IPS-18a (cell line): Measurements from ENCODE around the gene NEMP2.
"Not testable (repeated sequence)": the region's sequence is repeated elsewhere in the genome, so short reads cannot be mapped to it uniquely, and the experiment has no call there.

Experiments
- H3K27ac ChIP-seq: one replicate; pipeline ENCODE4 v1.5.1; 2013; ENCODE audit warnings: low read length
- H3K27me3 ChIP-seq: one replicate; pipeline ENCODE4 v1.6.1; 2013; ENCODE audit warnings: mild to moderate bottlenecking, low read length; ENCODE audit not compliant: control insufficient read depth, insufficient read depth
- H3K36me3 ChIP-seq: one replicate; pipeline ENCODE4 v1.6.1; 2013; ENCODE audit warnings: low read depth, low read length; ENCODE audit not compliant: control insufficient read depth
- H3K4me1 ChIP-seq: one replicate; pipeline ENCODE4 v1.6.1; 2013; ENCODE audit warnings: low read depth, low read length; ENCODE audit not compliant: control insufficient read depth
- H3K4me3 ChIP-seq: one replicate; pipeline ENCODE4 v1.5.1; 2013; ENCODE audit warnings: low read length
- H3K9ac ChIP-seq: one replicate; pipeline ENCODE4 v1.6.1; 2013; ENCODE audit warnings: mild to moderate bottlenecking, low read length, moderate library complexity
- H3K9me3 ChIP-seq: one replicate; pipeline ENCODE4 v1.6.1; 2013; ENCODE audit warnings: low read depth, low read length; ENCODE audit not compliant: control insufficient read depth

The NEMP2 gene

GRCh38 chr2:190517468-190517867 lies 17.1 kb downstream of the NEMP2 start:
- Histone ChIP-seq H3K4me3 (no peak overlapping the region), H3K9ac (no peak overlapping the region), H3K9me3 (no peaks in the 10 kb centered on the region), H3K36me3 (peaks cover 3% of the 10 kb centered on the region), H3K27ac (no peak overlapping the region), H3K4me1 (no peaks in the 10 kb centered on the region), H3K27me3 (no peaks in the 10 kb centered on the region)

- Histone ChIP-seq H3K9me3 (no peaks in the 10 kb centered on the region), H3K36me3 (peaks cover 3% of the 10 kb centered on the region), H3K4me1 (no peaks in the 10 kb centered on the region), H3K4me3 (no peak overlapping the region), H3K27me3 (no peaks in the 10 kb centered on the region), H3K27ac (no peak overlapping the region), H3K9ac (no peak overlapping the region)
Measured at GRCh38 chr2:190515687-190516086, 18.8 kb downstream of the NEMP2 start.

DNA sequence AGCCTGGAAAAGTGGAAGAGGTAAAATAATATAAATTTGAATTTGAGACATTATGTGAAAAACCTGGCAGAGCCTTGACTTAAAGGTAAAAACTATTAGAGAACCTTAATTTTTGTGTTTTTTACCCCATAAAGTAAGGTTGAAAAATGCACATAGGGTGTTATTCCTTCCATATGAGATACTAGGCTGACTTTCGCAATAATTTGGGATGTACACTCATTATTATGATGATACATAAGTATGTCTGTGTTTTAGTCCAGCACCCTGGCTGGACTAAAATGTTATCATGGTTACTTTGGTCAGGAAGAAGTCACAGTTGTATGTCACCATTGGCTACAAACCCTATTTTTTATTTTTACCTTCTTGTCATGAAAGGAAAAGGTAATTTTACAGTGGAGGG lies 19.8 kb downstream of the NEMP2 start:
- Histone ChIP-seq H3K9ac (no peak overlapping the region), H3K27me3 (no peaks in the 10 kb centered on the region), H3K27ac (no peak overlapping the region), H3K4me1 (no peaks in the 10 kb centered on the region), H3K4me3 (no peak overlapping the region), H3K9me3 (no peaks in the 10 kb centered on the region), H3K36me3 (peaks cover 3% of the 10 kb centered on the region)

GRCh38 chr2:190513877-190514276 lies 20.6 kb downstream of the NEMP2 start:
- Histone ChIP-seq H3K9ac (no peak overlapping the region), H3K4me3 (no peak overlapping the region), H3K27me3 (no peaks in the 10 kb centered on the region), H3K4me1 (no peaks in the 10 kb centered on the region), H3K36me3 (peaks cover 4% of the 10 kb centered on the region), H3K9me3 (no peaks in the 10 kb centered on the region), H3K27ac (no peak overlapping the region)

- H3K4me1 ChIP-seq, result no peaks in the 10 kb centered on the region
- no peaks in the 10 kb centered on the region for H3K9me3 ChIP-seq
- H3K27me3 ChIP-seq, result no peaks in the 10 kb centered on the region
Measured at GRCh38 chr2:190512539-190513095, 21.9 kb downstream of the NEMP2 start.

GRCh38 chr2:190511104-190511503 lies 23.4 kb downstream of the NEMP2 start:
- Histone ChIP-seq H3K27me3 (no peaks in the 10 kb centered on the region), H3K27ac (no peak overlapping the region), H3K36me3 (peaks cover 6% of the 10 kb centered on the region), H3K9me3 (no peaks in the 10 kb centered on the region), H3K4me3 (no peak overlapping the region), H3K4me1 (no peaks in the 10 kb centered on the region), H3K9ac (no peak overlapping the region)

More at GRCh38 chr2:190512539-190513095, 21.9 kb downstream of the NEMP2 start:
- H3K36me3 ChIP-seq, result peaks cover 6% of the 10 kb centered on the region
- H3K9ac ChIP-seq, result no peak overlapping the region
- no peak overlapping the region for H3K4me3 ChIP-seq
- H3K27ac ChIP-seq, result no peak overlapping the region

DNA sequence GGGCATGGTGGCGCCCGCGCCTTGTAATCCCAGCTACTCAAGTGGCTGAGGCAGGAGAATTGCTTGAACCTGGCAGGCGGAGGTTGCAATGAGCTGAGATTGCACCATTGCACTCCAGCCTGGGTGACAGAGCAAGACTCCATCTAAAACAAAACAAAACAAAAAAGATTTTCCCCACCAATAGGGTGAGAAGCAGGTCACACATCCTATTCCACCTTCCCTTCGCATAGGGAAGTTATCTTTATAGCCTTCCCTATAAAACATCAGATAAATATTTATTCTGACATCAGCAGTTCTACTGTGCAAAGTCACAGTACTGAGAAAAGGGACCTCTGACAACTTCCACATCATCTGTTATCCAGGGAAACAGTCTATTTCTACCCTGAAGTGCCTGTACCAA lies 24.6 kb downstream of the NEMP2 start:
- not testable (repeated sequence) for H3K9me3 ChIP-seq, H3K27me3 ChIP-seq, H3K9ac ChIP-seq, H3K36me3 ChIP-seq, H3K27ac ChIP-seq, H3K4me1 ChIP-seq, H3K4me3 ChIP-seq

DNA sequence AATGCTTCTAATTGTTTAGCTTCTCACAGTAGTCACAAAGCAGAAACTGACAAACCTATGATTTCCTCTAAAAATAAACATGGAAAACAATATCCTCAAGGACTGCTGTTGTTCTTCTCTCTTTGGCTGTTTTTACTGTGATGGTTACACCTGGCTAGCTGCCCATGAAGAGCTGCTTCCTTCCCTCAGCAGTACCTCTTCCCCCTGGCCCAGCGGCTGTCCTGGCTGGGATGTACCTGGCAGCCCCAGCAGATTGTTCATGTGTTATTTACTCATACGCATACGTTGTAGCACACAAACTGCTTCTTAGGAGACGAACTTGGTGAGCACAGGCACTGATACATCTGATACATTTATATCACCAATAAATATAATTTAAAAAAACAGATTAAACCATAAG lies 27.4 kb downstream of the NEMP2 start:
- Histone ChIP-seq H3K9ac (no peak overlapping the region), H3K9me3 (no peaks in the 10 kb centered on the region), H3K27me3 (no peaks in the 10 kb centered on the region), H3K4me3 (no peak overlapping the region), H3K36me3 (peaks cover 3% of the 10 kb centered on the region), H3K4me1 (no peaks in the 10 kb centered on the region), H3K27ac (no peak overlapping the region)

DNA sequence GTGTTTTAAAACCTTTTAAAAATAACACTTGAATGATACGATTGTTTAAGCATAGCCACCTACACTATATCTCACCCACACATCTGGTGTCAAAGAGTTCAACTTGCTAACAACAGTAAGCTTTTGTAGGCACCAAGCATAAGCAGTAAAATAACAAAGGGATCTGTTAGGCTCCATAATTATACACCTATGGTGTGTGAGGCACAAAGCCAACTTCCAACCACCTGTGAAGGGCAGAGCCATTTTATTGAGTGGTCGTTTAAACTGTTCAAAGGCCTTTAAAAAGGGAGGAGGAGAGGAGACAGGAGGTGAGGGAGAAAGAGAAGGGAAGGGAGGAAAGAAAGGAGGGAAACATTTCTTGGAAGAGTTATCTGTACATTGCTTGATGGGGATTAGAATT lies 27.9 kb downstream of the NEMP2 start:
- no peaks in the 10 kb centered on the region for H3K4me1 ChIP-seq
- H3K27me3 ChIP-seq, result no peaks in the 10 kb centered on the region
- no peaks in the 10 kb centered on the region for H3K9me3 ChIP-seq
- peaks cover 3% of the 10 kb centered on the region for H3K36me3 ChIP-seq
- no peak overlapping the region for H3K27ac ChIP-seq
- H3K9ac ChIP-seq, result no peak overlapping the region
- H3K4me3 ChIP-seq, result no peak overlapping the region

GRCh38 chr2:190505696-190506095 lies 28.8 kb downstream of the NEMP2 start:
- Histone ChIP-seq H3K9ac (no peak overlapping the region), H3K36me3 (peaks cover 3% of the 10 kb centered on the region), H3K9me3 (no peaks in the 10 kb centered on the region), H3K4me3 (no peak overlapping the region), H3K27me3 (no peaks in the 10 kb centered on the region), H3K4me1 (no peaks in the 10 kb centered on the region), H3K27ac (no peak overlapping the region)

- Histone ChIP-seq H3K27ac (no peak overlapping the region), H3K4me1 (peaks cover 5% of the 10 kb centered on the region), H3K9me3 (no peaks in the 10 kb centered on the region), H3K27me3 (no peaks in the 10 kb centered on the region), H3K4me3 (no peak overlapping the region), H3K9ac (no peak overlapping the region), H3K36me3 (peaks cover 3% of the 10 kb centered on the region)
Measured at GRCh38 chr2:190504912-190505311, 29.6 kb downstream of the NEMP2 start.

DNA sequence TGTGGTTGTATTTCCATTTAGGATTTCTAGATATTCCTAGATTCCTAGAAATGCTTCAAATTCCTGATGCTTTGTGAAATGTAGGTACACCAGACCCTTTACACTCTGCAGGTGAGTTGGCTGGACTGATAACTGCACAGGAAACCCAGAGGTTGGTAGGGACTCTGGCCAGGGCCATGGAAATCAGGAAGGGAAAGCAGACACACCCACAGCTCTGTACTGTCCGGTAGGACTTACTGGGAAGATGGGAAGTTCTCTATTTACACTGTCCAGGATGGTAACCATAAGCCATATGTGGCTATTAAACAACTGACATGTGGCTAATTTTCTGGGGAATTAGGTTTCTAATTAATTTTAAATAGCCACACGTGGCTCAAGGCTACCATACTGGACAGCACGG lies 31.4 kb downstream of the NEMP2 start:
- no peaks in the 10 kb centered on the region for H3K9me3 ChIP-seq
- no peak overlapping the region for H3K9ac ChIP-seq
- no peak overlapping the region for H3K27ac ChIP-seq
- no peak overlapping the region for H3K4me3 ChIP-seq
- H3K27me3 ChIP-seq, result no peaks in the 10 kb centered on the region
- peaks cover 5% of the 10 kb centered on the region for H3K4me1 ChIP-seq
- H3K36me3 ChIP-seq, result no peaks in the 10 kb centered on the region
